H1 (cell line): ENCODE results near the gene CGN. TPM values are rescaled to one million over a fixed set of nuclear protein-coding genes. Genes with fewer than 3 reads are reported as not detected.

ENCODE experiments used
- ASH2L ChIP-seq: fragments of 200-600, 300-600 bp; sonication (generic); IDR thresholded peaks from one replicate; pipeline ENCODE4 v1.7.1; 2017; ENCODE audit warnings: low read length
- CBX5 ChIP-seq: fragments of 300-800, 300-1000 bp; sonication (generic); IDR thresholded peaks from 2 replicates; pipeline ENCODE4 v1.7.1; 2016; ENCODE audit warnings: antibody characterized with exemption, low read length, low read depth
- CHD1 ChIP-seq: IDR thresholded peaks from 2 replicates; pipeline ENCODE4 v1.6.1; 2012; ENCODE audit warnings: low read depth, low read length, improper control_type of control experiment
- EGR1 ChIP-seq: IDR thresholded peaks from 2 replicates; pipeline ENCODE4 v1.6.1; 2011; ENCODE audit warnings: low read depth, low read length, borderline replicate concordance
- EP300 ChIP-seq, 2 experiments: IDR thresholded peaks; 1 replicate in 1 of 2; 2 replicates in 1 of 2; pipeline ENCODE4 v1.6.1; 2011 to 2012; ENCODE audit warnings: low read depth in 2 of 2, low read length in 2 of 2, mild to moderate bottlenecking in 2 of 2, borderline replicate concordance in 1 of 2, inconsistent platforms in 1 of 2, moderate library complexity in 1 of 2
- FOSL1 ChIP-seq: IDR thresholded peaks from 2 replicates; pipeline ENCODE4 v1.6.1; 2011; ENCODE audit warnings: mild to moderate bottlenecking, low read depth, low read length, moderate library complexity; ENCODE audit not compliant: insufficient read depth
- GABPA ChIP-seq: IDR thresholded peaks from 2 replicates; pipeline ENCODE4 v1.6.1; 2011; ENCODE audit warnings: mild to moderate bottlenecking, low read length, moderate library complexity, borderline replicate concordance; ENCODE audit not compliant: insufficient read depth
- HDAC2 ChIP-seq, 2 experiments: fragments of 300-600 bp in 1 of 2; sonication (generic) in 1 of 2; IDR thresholded peaks; 2 replicates each; pipeline ENCODE4 v1.6.1; 2011 to 2012; ENCODE audit warnings: low read depth in 2 of 2, low read length in 2 of 2, mild to moderate bottlenecking in 2 of 2, moderate library complexity in 2 of 2, borderline replicate concordance in 1 of 2, inconsistent platforms in 1 of 2
- JUN ChIP-seq: IDR thresholded peaks from 2 replicates; pipeline ENCODE4 v1.6.1; 2011; ENCODE audit warnings: low read depth, mild to moderate bottlenecking, improper control_type of control experiment, low read length
- KDM5A ChIP-seq: fragments of 200-600 bp; IDR thresholded peaks from 2 replicates; pipeline ENCODE4 v1.7.1; 2012; ENCODE audit warnings: mild to moderate bottlenecking, low read length, inconsistent platforms, mixed read lengths
- NRF1 ChIP-seq: IDR thresholded peaks from 2 replicates; pipeline ENCODE4 v1.6.1; 2011; ENCODE audit warnings: mild to moderate bottlenecking, low read depth, low read length, improper control_type of control experiment
- PHF8 ChIP-seq: fragments of 200-600 bp; sonication (generic); conservative IDR thresholded peaks from 2 replicates; pipeline ENCODE4 v1.7.1; 2012; ENCODE audit warnings: low read depth, mild to moderate bottlenecking, inconsistent platforms, low read length, moderate library complexity
- RFX5 ChIP-seq: IDR thresholded peaks from 2 replicates; pipeline ENCODE4 v1.6.1; 2011; ENCODE audit warnings: low read depth, low read length, improper control_type of control experiment, borderline replicate concordance
- SIX5 ChIP-seq: IDR thresholded peaks from 2 replicates; pipeline ENCODE4 v1.6.1; 2011; ENCODE audit warnings: mild to moderate bottlenecking, low read depth, low read length
- SP1 ChIP-seq: IDR thresholded peaks from 2 replicates; pipeline ENCODE4 v1.6.1; 2011; ENCODE audit warnings: low read depth, low read length
- SRF ChIP-seq: IDR thresholded peaks from 2 replicates; pipeline ENCODE4 v1.6.1; 2011; ENCODE audit warnings: mild to moderate bottlenecking, low read depth, low read length, moderate library complexity
- TAF7 ChIP-seq: optimal IDR thresholded peaks from 2 replicates; pipeline ENCODE3; 2011; ENCODE audit warnings: low read depth, mild to moderate bottlenecking, inconsistent platforms, low read length, moderate library complexity, borderline replicate concordance
- TEAD4 ChIP-seq: IDR thresholded peaks from 2 replicates; pipeline ENCODE4 v1.6.1; 2012; ENCODE audit warnings: low read depth, low read length, inconsistent platforms, mixed read lengths
- polyA plus RNA-seq, 7 experiments: library from polyadenylated mRNA; depleted of rRNA in 3 of 7; stranded (reverse) in 5 of 7; unstranded in 2 of 7; fragments of >200 nt in 5 of 7; fragments of 200-250 nt in 2 of 7; gene quantifications; 1 replicate in 5 of 7; 2 replicates in 1 of 7; 4 replicates in 1 of 7; pipeline versions ENCODE4 v1.2.1 to v1.2.3, GENCODE V29; 2011 to 2013; ENCODE audit warnings: missing spikeins in 2 of 7, mixed read lengths in 2 of 7
- total RNA-seq: library from RNA; stranded (reverse); fragmentation: NEBNext Ultra II Directional; extraction: Animal tissue kit (Norgen Biotek cat#: 25700); gene quantifications from 2 replicates; pipeline ENCODE4 v1.2.1, GENCODE V29; 2021
- TF ChIP-seq, protein P1 (sequence below): IDR thresholded peaks from 2 replicates; pipeline ENCODE4 v1.6.1; 2012; ENCODE audit warnings: inconsistent platforms
- TF ChIP-seq, protein P2 (sequence below), 3 experiments: IDR thresholded peaks; 1 replicate in 2 of 3; 2 replicates in 1 of 3; pipeline versions ENCODE4 v1.5.1 to v1.6.1; 2011; ENCODE audit warnings: low read length in 3 of 3, mild to moderate bottlenecking in 3 of 3, inconsistent platforms in 2 of 3, low read depth in 1 of 3, moderate library complexity in 1 of 3; ENCODE audit not compliant: insufficient read depth in 1 of 3; ENCODE audit errors: control extremely low read depth in 1 of 3
- TF ChIP-seq, protein P3 (sequence below): IDR thresholded peaks from 2 replicates; pipeline ENCODE4 v1.6.1; 2012; ENCODE audit warnings: inconsistent platforms

CGN gene
- total and polyA plus RNA-seq, 2 of the 8 experiments (the other 6 are each of a cell fraction or from before 2014, with no cell fraction given) = 15.9 to 52.7 TPM

DNA sequence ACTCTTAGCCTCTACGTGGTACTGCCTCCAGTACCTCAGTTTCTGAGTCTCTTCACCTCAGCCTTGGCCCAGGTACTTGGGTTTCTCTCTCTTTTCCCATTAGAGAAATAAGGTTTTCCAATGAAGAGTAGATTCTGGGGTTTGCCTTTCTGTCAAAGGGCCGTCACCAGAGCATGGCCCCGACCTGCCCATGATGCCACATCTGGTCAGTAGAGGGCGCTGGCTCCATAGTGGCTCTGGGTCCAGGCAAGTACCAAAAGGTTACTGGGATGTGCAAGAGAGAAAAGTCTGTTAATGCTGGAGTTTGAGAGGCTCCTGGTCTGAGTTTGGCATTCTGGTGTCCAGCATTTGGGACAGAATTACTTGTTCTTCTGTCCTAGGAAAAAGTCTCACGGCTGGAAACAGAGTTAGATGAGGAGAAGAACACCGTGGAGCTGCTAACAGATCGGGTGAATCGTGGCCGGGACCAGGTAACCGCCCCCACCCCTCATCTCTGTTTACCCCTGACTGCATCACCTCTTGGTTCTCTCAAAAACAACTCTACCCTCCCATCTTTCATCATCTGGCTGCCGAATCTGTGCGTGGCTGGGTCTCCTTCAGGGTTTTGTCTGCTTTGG is 23.6 kb downstream of the CGN start (continued):
- TF ChIP-seq, protein P1, sequence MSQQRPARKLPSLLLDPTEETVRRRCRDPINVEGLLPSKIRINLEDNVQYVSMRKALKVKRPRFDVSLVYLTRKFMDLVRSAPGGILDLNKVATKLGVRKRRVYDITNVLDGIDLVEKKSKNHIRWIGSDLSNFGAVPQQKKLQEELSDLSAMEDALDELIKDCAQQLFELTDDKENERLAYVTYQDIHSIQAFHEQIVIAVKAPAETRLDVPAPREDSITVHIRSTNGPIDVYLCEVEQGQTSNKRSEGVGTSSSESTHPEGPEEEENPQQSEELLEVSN = no peak
- TF ChIP-seq FOSL1 = no peak
- no peak for TF ChIP-seq PHF8
- no peak for TF ChIP-seq TEAD4
- TF ChIP-seq EGR1 = no peak
- no peak for TF ChIP-seq ASH2L
- TF ChIP-seq SRF = no peak
- TF ChIP-seq EP300 (IDR thresholded peaks at IDR 0.05; ENCODE audit: borderline replicate concordance in 1 of 2, low read depth in 2 of 2, low read length in 2 of 2) = no peak
- TF ChIP-seq, protein P2, sequence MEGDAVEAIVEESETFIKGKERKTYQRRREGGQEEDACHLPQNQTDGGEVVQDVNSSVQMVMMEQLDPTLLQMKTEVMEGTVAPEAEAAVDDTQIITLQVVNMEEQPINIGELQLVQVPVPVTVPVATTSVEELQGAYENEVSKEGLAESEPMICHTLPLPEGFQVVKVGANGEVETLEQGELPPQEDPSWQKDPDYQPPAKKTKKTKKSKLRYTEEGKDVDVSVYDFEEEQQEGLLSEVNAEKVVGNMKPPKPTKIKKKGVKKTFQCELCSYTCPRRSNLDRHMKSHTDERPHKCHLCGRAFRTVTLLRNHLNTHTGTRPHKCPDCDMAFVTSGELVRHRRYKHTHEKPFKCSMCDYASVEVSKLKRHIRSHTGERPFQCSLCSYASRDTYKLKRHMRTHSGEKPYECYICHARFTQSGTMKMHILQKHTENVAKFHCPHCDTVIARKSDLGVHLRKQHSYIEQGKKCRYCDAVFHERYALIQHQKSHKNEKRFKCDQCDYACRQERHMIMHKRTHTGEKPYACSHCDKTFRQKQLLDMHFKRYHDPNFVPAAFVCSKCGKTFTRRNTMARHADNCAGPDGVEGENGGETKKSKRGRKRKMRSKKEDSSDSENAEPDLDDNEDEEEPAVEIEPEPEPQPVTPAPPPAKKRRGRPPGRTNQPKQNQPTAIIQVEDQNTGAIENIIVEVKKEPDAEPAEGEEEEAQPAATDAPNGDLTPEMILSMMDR (IDR thresholded peaks at IDR 0.05; ENCODE audit: control extremely low read depth in 1 of 3, insufficient read depth in 1 of 3, low read depth in 1 of 3, low read length in 3 of 3) = peak; percentile 85 to 96 (median 96)
- no peak for TF ChIP-seq TAF7
- no peak for TF ChIP-seq CHD1
- no peak for TF ChIP-seq SIX5
- no peak for TF ChIP-seq NRF1
- no peak for TF ChIP-seq CBX5
- no peak for TF ChIP-seq GABPA
- TF ChIP-seq, protein P3, sequence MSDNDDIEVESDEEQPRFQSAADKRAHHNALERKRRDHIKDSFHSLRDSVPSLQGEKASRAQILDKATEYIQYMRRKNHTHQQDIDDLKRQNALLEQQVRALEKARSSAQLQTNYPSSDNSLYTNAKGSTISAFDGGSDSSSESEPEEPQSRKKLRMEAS = 0 out of 2 replicates have a peak, but pooled peaks have one; percentile 38
- no peak for TF ChIP-seq SP1
- TF ChIP-seq KDM5A = no peak
- no peak for TF ChIP-seq HDAC2 (IDR thresholded peaks at IDR 0.05; ENCODE audit: borderline replicate concordance in 1 of 2, low read depth in 2 of 2, low read length in 2 of 2)
- TF ChIP-seq RFX5 = no peak
- no peak for TF ChIP-seq JUN
